Esophagus squamous epithelium (tissue), 4 donors: ENCODE measurements around the gene MICOS13.

ENCODE experiments used
- CTCF ChIP-seq, 6 experiments: fragments of 450-650 bp in 4 of 6; fragments of 200-600 bp in 2 of 6; sonication (generic) in 2 of 6; IDR thresholded peaks; one replicate each; pipeline ENCODE4 v1.5.1; 2016 to 2019; ENCODE audit warnings: antibody characterized with exemption in 6 of 6, mild to moderate bottlenecking in 4 of 6, moderate library complexity in 4 of 6
- POLR2A ChIP-seq, 4 donors: fragments of 450-650 bp; IDR thresholded peaks; one replicate each; pipeline ENCODE4 v1.6.1; 2017; ENCODE audit warnings: antibody characterized with exemption in 4 of 4, mild to moderate bottlenecking in 4 of 4, moderate library complexity in 3 of 4

GRCh38 chr19:5692723-5693194, 12.4 kb upstream of the MICOS13 start:
- TF ChIP-seq CTCF (IDR thresholded peaks at IDR 0.05) (no peak), POLR2A (IDR thresholded peaks at IDR 0.05) (no peak)
